Myocyte (in vitro differentiated cells): Measurements from ENCODE around the gene MAP2K6. TPM values are rescaled to one million over a fixed set of nuclear protein-coding genes. Genes with fewer than 3 reads are reported as not detected.

Source experiments
- DNase-seq: peaks from one replicate; pipeline ENCODE4 v3.0.0-alpha.2; 2012; ENCODE audit warnings: low read depth
- total RNA-seq: library from RNA; depleted of rRNA; stranded (reverse); fragments of >200 nt; gene quantifications from 2 replicates; pipeline ENCODE4 v1.2.3, GENCODE V29; 2014

Gene MAP2K6
- total RNA-seq, 1 donor from 2014 or later: 0.16 TPM

DNA sequence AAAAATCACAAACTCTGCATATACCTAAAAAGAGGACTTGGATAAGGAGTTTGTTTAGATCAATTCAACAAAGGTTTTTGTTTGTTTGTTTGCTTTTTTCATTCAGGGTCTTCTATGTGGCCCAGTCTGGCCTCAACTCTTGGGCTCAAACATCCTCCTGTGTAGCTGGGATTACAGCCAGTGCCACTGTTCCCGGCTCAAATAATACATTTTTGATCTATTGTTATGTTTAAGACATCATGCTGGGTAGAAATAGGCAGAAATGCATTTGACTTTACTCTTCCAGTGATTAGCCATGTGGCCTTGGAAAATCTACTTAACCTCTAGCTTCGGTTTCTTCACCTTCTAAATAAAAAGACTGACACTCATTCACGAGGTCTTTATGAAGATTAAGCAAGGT, 11.5 kb downstream of the MAP2K6 start:
- no peak for DNase-seq

DNA sequence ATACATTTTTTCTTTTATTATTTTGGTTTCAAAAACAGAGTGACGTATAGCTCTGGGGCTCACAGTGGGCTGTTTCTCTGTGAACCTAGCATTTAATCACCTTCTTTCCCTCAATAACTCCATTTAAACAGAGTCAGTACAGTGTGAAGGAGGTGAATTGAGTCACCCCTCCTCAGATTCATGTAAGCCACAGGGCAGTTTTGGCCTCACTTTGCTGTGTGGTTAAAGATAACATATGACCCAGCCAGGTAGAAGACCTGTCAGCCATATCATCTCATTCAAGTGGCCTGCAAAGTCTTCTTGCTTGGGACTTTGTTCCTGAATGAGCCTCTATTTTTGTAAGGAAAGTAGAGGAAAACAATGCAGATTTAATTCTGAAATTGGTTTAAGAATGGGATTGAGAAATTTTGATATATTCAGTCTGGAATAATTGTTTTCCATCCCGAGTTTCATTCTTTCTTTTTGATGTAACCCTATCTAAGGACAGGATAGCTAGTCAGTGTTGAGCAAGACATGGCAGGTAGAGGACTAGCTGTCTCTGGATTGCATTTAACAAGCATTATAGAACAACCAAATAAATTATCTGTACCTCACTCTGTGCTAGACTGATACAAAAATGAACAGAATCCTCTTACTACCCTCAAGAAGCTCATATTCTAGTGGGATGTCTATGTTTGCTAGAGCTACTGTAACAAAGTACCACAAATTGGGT, 13.1 kb downstream of the MAP2K6 start:
- DNase-seq: no peak

DNA sequence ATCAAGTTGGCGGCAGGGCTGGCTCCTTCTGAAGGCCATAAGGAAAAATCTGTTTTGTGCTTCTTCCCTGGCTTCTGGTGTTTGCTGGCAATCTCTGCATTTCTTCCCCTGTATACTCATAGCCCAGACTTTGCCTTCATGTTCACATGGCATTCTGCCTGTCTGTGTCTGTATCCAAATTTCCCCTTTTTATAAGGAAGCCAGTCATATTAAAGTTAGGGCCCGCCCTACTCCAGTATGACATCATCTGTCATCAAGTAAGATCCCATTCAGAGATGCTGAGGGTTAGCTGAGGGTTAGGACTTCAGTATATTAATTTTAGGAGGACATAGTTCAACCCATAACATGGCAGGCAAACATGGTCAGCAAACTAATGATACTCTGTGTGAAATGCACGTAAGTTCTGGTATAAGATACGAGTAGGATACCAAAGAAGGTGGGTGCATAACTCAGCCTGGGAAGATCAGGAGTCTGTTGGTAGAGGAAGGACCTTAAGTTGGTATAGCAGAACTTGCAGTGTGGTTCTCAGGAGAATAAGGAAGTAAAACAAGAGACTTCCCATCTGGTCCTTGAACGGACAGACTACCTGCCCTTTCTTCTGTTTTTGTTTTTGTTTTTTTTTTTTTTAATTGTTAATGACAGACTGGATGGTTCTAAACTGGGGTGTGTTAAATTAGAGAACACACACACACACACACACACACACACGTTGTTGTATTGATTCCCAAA, 13.9 kb downstream of the MAP2K6 start:
- DNase-seq: no peak

DNA sequence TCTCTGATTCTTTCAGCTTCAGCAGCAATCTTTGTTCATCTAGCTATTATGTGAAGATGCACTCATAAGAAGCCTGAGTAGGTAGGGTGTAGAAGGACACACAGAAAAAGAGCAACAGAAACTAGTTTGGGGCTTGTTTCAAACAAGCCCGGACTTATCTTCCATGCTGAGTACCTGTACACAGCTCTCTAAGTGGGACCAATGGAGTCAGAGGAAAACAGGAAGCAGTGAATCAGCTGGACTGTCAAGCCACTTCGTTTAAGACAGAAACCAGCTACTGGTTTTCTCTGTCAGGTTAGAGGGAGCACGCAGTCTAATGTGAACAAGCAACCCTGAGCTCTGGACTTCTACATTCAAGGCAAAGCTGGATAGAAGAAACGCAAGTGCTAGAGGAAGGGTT, 16.0 kb downstream of the MAP2K6 start:
- no peak for DNase-seq

DNA sequence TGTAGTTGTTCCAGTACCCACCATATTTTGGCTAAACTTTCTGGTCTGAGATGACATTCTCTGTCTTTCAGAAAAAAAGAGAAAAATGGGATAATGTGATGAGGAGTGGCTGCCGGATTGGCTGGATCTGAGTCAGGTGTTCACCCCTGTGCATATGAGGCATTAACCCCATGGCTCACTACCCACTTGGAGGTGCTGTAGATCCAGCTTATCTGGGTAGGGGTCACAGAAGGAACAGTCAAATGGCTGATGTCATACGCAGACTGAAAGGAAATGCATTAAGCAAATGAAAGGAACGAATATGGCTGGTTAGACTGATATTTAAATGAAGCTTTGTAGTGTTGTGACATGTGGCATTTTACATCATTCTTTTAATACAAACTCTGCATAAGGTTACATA, 17.3 kb downstream of the MAP2K6 start:
- DNase-seq: no peak

DNA sequence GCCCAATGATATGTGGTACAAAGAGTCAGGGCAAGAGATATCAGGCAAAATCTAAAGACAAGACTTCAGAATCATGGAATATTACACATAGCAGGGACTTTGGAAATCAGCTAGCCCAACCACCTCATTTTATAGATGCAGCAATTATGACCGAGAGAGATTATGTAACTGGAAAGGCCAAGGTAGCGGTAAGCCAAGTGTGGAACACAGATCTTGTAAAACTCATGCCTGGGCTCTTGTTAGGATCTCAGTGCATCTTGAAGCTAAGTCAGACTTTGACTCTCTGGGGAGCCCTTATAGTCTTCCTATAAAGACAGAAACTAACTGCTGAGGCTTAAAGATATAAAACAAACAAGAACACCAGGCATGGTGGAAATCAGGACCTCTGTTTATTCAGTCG, 18.6 kb downstream of the MAP2K6 start:
- DNase-seq: no peak

DNA sequence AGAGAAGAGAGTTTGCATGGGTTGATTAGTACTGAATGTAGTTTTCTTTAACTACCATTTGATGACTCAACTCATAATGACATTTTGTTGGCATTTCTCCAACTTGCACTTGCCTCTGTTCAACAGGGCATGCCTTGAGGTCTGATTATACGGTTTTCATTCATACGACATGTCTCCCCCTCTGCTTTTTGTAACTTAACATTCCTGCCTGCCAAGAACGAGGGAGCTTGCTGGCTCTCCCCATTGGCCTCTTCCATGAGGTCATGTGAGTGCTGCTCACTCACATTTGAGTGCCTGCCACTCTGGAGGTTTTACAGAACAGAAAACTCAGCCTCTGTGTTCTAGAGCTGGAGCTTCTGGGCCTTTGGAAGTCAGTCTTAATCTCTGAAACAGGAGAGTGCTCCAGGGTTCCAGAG, 19.7 kb downstream of the MAP2K6 start:
- no peak for DNase-seq

DNA sequence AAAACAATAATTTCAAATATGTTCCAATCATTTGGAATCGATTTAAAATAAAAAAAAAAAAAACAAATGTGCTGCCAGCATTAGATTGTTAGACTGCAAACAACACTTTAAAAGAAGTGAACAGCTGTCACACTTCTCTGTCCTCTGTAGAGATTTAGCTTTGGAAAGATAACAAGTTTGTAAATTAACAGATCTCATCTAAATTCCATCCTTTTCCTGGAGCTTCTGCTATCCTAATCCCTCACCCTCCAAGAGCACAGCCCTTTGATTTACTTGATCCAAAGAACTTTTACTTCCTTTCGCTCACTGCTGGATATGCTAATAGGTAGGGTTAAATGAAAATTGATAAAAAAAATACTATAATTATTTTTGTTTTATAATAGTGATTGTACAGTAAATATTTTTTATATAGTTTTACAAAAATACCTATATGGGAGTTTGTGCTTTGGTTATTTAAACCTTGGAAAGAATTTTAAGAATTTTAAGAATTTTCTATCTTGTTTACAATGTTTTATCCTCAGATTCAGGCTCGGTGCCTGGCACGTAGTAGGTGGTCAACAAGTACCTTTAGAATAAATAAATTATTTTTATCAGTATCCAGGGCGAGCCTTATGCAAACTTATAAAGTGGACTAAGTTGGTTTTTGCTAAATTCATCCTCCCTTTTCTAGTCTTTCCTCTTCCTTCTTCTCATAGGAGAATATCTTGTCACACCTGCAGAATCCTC, 21.6 kb downstream of the MAP2K6 start:
- no peak for DNase-seq

DNA sequence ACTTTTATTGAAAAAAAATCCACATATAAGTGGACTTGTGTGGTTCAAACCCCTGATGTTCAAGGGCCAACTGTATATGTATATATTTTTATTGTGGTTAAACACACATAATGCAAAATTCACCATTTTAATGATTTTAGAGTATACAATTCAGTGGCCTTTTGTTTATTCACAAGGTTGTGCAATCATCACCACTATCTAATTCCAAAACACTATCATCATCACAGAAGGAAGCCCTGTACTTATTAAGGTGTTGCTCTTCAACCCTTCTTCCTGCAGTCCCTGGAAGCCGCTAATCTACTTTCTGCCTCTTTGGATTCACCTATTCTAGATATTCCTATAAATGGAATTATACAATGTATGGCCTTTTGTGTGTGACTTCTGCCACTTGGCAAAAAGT, 23.0 kb downstream of the MAP2K6 start:
- no peak for DNase-seq

DNA sequence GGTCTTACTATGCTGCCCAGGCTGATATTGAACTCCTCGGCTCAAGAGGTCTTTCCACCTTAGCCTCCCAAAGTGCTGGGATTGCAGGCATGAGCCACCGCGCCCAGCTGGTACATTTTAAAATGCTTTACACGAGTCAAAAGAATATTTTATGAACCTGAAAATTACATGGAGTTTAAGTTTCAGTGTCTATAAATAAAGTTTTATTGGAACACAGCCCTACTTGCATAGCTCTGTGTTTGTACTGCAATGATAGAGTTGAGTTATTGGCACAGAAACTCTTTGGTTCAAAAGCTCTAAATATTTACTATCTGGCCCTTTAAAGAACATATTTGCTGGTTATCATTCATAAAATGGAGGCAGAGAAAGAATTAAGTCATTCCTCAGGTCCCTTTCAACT, 24.3 kb downstream of the MAP2K6 start:
- DNase-seq: no peak

DNA sequence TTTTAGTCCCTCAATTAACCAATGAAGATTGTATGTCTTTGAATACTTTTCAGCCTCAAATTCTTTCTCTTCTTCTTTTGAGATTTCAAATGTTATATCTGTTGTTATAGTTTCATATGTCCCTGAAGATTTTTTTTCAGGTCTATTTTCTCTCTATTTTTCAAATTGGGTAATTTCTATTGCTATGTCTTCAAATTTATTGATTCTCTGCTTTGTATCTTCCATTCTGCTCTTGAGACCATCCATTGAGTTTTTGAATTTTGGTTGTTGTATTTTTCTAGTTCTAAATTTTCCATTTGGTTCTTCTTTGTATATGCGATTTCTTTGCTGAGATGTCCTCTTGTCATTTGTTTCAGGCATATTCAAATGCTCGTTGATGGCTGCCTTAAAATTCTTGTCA, 26.7 kb downstream of the MAP2K6 start:
- DNase-seq: no peak

DNA sequence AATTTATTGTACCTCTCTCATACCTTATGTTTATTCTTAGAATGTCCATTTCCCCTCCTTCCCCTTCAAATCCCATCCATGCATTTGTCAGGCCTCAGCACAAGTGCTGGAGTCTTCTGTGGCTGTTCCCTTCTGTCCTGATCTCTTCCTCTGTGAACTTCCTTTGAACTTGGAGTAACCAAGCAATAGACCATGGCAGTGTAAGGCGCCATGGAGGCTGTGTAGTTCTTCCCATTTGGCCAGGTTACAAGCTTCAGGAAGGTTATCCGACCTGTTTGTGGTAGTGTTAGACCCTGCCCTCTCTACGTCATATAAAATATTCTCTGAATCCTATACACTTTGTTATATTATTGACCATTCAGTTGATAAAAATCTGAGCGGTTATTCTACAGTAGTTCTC, 28.6 kb downstream of the MAP2K6 start:
- DNase-seq: no peak

DNA sequence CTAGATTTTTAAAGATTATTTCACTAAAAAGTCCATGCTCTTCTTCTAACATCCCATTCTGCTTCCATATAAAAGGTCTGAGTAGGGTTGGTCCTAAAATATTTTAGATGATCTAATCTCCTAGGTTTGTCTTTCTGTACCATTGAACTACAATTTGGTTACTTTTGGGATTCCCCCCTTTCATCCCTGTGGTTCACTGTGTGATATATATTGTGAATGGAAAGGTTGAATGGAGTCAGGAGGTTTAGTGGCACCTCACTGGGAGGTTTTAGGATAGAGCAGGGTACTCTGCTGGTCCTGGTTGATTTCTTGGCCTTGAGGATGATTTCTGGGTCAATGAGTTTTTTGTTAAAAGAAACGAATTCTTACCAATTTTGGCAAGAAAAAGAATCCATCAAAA, 29.5 kb downstream of the MAP2K6 start:
- no peak for DNase-seq

DNA sequence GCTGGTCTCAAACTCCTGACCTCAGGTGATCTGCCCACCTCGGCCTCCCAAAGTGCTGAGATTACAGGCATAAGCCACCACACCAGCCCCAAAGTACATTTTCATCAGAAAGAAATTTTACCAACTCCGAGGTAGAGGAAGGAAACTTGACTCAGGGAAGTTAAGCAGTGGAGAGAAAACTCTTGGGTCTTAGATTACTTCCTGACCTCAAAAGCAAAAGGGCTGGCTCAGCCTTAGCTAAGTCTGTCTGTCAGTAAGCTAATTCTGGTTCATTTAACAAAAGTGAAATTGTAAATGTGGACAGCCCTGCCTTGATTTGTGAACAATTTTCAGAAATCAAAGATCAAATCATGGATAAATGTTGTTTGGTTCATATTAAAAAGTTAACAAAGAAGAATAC, 30.6 kb downstream of the MAP2K6 start:
- DNase-seq: no peak

DNA sequence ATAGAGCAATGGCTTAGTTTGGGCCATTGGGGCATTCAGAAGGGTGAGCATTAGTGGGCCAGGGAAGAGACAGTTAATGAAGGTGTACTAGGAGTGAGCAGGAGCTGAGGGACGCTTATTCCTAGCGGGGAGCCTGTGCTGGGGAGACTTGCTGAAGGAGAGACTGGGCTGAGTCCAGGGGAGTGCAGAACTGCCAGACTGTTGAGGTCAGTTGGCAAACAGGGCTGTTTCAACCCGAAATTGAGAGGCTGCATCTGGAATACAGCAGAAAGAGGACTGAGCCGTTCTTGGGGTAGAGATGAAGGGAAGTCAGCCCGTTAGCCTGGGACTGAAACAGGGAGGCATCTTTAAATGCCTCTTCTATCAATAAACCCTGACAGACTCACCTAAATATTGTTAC, 33.2 kb downstream of the MAP2K6 start:
- DNase-seq: no peak

DNA sequence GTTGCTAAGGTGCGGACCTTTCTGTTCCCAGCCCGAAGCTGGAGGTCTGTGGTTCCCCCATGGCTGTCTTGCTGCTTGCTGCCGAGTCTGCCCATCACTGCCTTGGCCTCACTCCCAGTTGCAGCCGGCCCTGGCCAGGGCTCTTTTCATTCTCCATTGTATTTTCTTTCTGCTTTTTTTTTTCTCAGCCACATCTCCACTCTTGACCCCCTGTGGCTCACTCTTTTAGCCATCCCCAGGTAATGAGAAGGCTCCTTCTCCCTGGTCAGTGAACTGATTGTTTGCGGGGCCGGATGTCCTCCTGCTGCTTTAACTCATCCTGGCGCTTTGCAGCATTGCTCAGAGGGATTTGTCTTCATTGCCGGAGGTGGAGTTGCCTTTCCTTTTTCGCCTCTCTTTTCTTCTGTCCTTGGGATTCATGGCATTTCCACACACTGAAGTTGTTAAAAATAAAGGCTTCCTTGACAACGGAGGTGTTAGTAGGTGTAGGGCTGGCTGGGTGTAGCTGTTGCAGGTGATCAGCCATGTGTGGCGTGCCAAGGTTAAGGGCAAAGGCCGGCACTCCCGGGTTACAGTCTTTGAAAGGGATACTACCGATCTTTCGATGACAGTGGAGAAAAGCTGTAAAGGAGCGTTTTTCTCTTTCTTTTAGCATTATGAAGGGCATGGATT, 34.1 kb downstream of the MAP2K6 start:
- peak; percentile 3 for DNase-seq

DNA sequence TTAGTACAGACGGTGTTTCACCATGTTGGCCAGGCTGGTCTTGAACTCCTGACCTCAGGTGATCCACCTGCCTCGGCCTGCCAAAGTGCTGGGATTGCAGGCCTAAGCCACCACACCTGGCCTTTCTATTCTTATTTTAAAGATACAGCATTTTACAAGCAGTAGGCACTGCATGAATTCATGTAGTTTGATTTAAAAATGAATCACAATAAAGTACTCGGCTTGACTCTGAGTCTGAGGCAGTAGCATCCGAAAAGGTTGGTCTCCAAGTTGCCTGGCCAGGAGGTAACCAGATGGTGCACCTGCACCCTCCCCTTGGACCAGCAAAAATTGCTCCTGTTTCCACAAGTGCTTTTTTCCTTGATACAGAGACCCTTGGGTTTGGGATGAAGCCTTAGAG, 35.6 kb downstream of the MAP2K6 start:
- DNase-seq: no peak

DNA sequence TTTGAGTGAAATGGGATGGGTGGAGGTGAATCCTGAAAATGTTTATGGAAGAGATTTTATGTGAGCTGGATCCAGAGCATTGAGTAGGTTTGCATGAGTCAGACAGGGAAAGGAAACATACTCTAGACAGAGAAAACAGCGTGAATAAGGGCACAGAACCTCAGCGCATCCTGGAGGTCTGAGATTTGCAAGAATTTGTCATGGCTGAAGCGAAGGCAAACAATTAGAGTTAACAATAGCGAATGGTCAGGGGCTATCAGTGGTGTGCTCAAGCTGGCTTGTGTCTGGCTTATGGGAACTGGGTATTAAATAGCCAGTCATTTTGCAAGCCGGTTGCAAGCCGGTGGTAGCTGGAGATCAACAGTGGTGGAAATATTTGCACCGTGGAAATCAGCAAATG, 36.4 kb downstream of the MAP2K6 start:
- no peak for DNase-seq

DNA sequence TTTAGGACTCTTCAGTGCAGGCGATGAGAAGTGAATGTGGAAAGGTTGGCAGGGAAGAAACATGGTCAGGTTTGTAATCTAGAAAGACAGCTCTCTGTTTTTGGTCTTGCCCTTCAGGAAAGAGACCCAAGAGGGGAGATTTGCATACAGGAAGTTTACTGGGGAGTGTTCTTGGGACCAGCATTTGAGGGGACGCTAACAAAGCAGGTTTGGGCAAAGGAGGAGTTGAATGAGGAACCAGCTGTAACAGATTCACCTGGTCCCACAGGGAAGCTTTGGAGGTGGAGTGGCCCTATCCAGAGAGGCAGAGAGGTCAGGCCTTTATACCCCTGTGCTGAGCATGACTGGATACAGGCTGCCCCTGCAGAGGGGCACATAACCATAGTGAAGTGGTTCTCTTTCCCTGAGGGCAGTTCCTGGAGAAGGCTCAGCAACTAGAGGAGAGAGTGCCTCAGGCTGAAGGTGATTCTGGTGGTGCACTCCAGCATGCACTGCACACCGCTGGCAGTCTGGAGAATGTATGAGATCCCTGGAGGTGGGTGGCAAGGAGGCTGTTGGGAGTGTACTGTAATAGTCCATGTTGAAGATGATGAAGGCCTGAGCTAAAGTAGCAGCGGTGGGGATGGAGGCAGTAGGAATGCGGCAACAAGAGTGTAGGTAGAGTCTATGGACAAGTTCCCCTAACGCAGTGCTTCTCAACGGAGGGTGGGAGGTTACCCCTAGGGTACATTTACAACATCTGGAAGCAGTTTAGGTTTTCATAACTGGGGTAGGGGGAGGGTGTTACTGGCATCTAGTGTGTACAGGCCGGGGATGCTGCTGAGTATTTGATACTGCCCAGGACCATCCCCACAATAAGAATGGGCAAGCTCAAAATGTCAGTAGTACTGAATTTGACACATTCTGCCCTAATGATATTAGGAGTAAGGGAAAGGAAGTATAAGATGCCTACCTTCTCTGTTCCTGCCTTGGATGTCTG, 37.2 kb downstream of the MAP2K6 start:
- no peak for DNase-seq

DNA sequence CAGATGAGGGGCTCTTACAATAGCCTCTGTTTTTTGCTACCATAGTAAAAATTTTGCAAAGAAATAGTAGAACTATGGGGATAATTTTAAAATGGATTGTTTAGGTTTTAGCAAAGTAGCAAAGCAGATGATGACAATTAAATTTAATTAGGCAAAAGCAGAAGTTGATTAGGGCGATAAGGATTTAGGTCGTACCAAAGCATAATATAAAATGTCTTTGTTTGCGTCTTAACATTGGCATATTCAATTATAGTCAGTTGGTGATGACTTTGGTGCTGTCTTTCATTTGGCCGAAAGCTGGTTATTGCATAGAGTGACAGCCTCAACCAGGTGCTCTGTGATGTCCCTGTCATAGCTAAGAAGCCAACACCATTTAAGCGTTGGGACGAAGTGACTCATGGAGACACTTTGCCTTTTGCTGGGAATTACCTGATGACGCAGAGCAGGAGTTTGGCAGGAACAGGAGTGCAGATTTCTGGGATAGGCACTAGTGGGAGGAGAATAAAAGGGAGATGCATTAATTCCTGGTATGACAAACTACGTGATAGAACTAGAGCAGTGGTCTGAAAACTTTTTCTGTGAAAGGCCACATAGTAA, 38.3 kb downstream of the MAP2K6 start:
- DNase-seq: no peak
